HepG2 (cell line): ENCODE measurements around the gene CCBE1. TPM values are rescaled to one million over a fixed set of nuclear protein-coding genes. Genes with fewer than 3 reads are reported as not detected.

ENCODE experiments used
- ATAC-seq: fragments of 200-7000 bp; cut with Tn5 transposase; 3 replicates; pipeline ENCODE4 v1.9.1; 2020; ENCODE audit warnings: mild to moderate bottlenecking, moderate library complexity
- BruUV-seq: library from RNA; stranded (reverse); fragments of 400-500 nt; replicated peaks from 2 replicates; lab custom pipeline; 2021; lab: Mats Ljungman, UMichigan
- CTCF ChIA-PET: fragments of 300-600 bp; formaldehyde crosslinking; extraction: SDS; loops from one replicate; lab custom pipeline; 2021; ENCODE audit warnings: low total read pairs, inconsistent platforms, low intra/inter-chr PET ratio; lab: Yijun Ruan, JAX
- POLR2A ChIA-PET: fragments of 350-600 bp; sonication (Branson Sonifier 250); formaldehyde crosslinking; loops from one replicate; lab custom pipeline; 2020; ENCODE audit warnings: antibody characterized with exemption, inconsistent platforms; lab: Yijun Ruan, JAX
- DNase-seq: peaks from one replicate; pipeline ENCODE4 v3.0.0-alpha.2; 2015; ENCODE audit warnings: low spot score
- FAIRE-seq: peaks from 3 replicates; lab custom pipeline; 2011; peaks lifted over from hg19 to GRCh38; lab: Jason Lieb, UNC
- H2AFZ ChIP-seq: one replicate; pipeline ENCODE4 v1.6.1; 2011; ENCODE audit warnings: low read length, inconsistent platforms
- H3K27ac ChIP-seq: fragments of 300-600 bp; 3 replicates; pipeline ENCODE4 v1.8.0; 2011; ENCODE audit warnings: mixed run types, mild to moderate bottlenecking, mixed read lengths, low read length, inconsistent platforms; ENCODE audit not compliant: insufficient read depth; ENCODE audit errors: extremely low read length
- H3K27me3 ChIP-seq, 2 experiments: fragments of 200-600 bp in 1 of 2; 2 replicates in 1 of 2; 3 replicates in 1 of 2; pipeline versions ENCODE4 v1.6.0 to v1.8.0; 2011; ENCODE audit warnings: low read length in 2 of 2, mild to moderate bottlenecking in 2 of 2, moderate library complexity in 2 of 2, inconsistent platforms in 1 of 2; ENCODE audit not compliant: insufficient read depth in 2 of 2, control insufficient read depth in 1 of 2
- H3K36me3 ChIP-seq, 2 experiments: fragments of 200-600 bp in 1 of 2; replicated peaks in 1 of 2; 2 replicates in 1 of 2; 3 replicates in 1 of 2; pipeline versions ENCODE4 v1.5.1 to v1.8.0; 2011; ENCODE audit warnings: low read length in 2 of 2, inconsistent platforms in 1 of 2; ENCODE audit not compliant: insufficient read depth in 2 of 2, control insufficient read depth in 1 of 2
- H3K4me1 ChIP-seq: 2 replicates; pipeline ENCODE4 v1.5.1; 2012; ENCODE audit warnings: low read length, inconsistent platforms; ENCODE audit not compliant: insufficient read depth
- H3K4me2 ChIP-seq: 2 replicates; pipeline ENCODE4 v1.6.0; 2011; ENCODE audit warnings: low read depth, low read length, inconsistent platforms
- H3K4me3 ChIP-seq, 3 experiments: fragments of 200-600 bp in 1 of 3; sonication (generic), shearing (Covaris generic) in 1 of 3; replicated peaks in 1 of 3; 2 replicates each; pipeline ENCODE4 v1.5.1; 2011 to 2016; ENCODE audit warnings: low read length in 3 of 3, inconsistent platforms in 2 of 3, low read depth in 2 of 3, mild to moderate bottlenecking in 2 of 3, control low read depth in 1 of 3, mixed read lengths in 1 of 3; ENCODE audit not compliant: insufficient read depth in 1 of 3
- H3K79me2 ChIP-seq: one replicate; pipeline ENCODE4 v1.6.1; 2011; ENCODE audit warnings: low read length, inconsistent platforms; ENCODE audit not compliant: insufficient read depth
- H3K9ac ChIP-seq: 2 replicates; pipeline ENCODE4 v1.6.0; 2011; ENCODE audit warnings: mild to moderate bottlenecking, low read depth, low read length, inconsistent platforms; ENCODE audit not compliant: insufficient read depth
- H3K9me3 ChIP-seq: 2 replicates; pipeline ENCODE4 v1.5.1; 2012; ENCODE audit warnings: mild to moderate bottlenecking, low read length
- H4K20me1 ChIP-seq: 2 replicates; pipeline ENCODE4 v1.6.0; 2011; ENCODE audit warnings: inconsistent platforms, mild to moderate bottlenecking, low read length, moderate library complexity; ENCODE audit not compliant: insufficient read depth
- KDM5B ChIP-seq: sonication (generic); formaldehyde crosslinking; IDR thresholded peaks from 2 replicates; pipeline ENCODE4 v1.4.0; 2020; ENCODE audit warnings: missing genetic modification reagents, mild to moderate bottlenecking, borderline replicate concordance
- MBD4 ChIP-seq: IDR thresholded peaks from 2 replicates; pipeline ENCODE4 v1.6.1; 2012; ENCODE audit warnings: low read length, inconsistent platforms, borderline replicate concordance
- MXI1 ChIP-seq: IDR thresholded peaks from 3 replicates; pipeline ENCODE4 v1.6.1; 2012; ENCODE audit warnings: low read depth, low read length, inconsistent platforms, borderline replicate concordance
- SNAPC2 ChIP-seq: sonication (generic); formaldehyde crosslinking; IDR thresholded peaks from 2 replicates; pipeline ENCODE4 v1.8.1; 2022; ENCODE audit warnings: mild to moderate bottlenecking, missing genetic modification reagents
- ZNF20 ChIP-seq: sonication (generic); formaldehyde crosslinking; IDR thresholded peaks from 2 replicates; pipeline ENCODE4 v1.4.0; 2020; ENCODE audit warnings: mild to moderate bottlenecking, moderate library complexity, missing genetic modification reagents
- ZNF281 ChIP-seq: sonication (generic); formaldehyde crosslinking; IDR thresholded peaks from 2 replicates; pipeline ENCODE4 v1.4.0; 2020; ENCODE audit warnings: missing genetic modification reagents, borderline replicate concordance
- ZNF414 ChIP-seq: sonication (generic); formaldehyde crosslinking; IDR thresholded peaks from 2 replicates; pipeline ENCODE4 v1.5.0; 2020; ENCODE audit warnings: missing genetic modification reagents
- ZSCAN9 ChIP-seq: IDR thresholded peaks from 2 replicates; pipeline ENCODE4 v1.6.1; 2016; ENCODE audit warnings: borderline replicate concordance
- WGBS: methylation state at CpG from one replicate; pipeline ENCODE4 v1.1.6; 2017; ENCODE audit warnings: low lambda C conversion rate; 5-methylcytosine and 5-hydroxymethylcytosine counted together
- in situ Hi-C: cut with HindIII; loops from 2 replicates; pipeline ENCODE4 v1.10.0; 2017; ENCODE audit warnings: low pct_unique_long_range_greater_than_20kb; ENCODE audit not compliant: extremely low pct_ligation_motif_present
- intact Hi-C: fragments of 100-400 bp; cut with micrococcal nuclease; formaldehyde crosslinking; loops from one replicate; pipeline ENCODE4 v1.10.0; 2022; ENCODE audit not compliant: unreplicated experiment
- polyA plus RNA-seq, 8 experiments: library from polyadenylated mRNA; depleted of rRNA in 3 of 8; stranded (reverse) in 7 of 8; unstranded in 1 of 8; fragments of >200 nt; fragmentation: Illumina TruSeq in 4 of 8; extraction: Trizol in 4 of 8; gene quantifications; 2 replicates each; pipeline versions ENCODE4 v1.2.1 to v1.2.3, GENCODE V29; 2011 to 2016; ENCODE audit warnings: low read depth in 4 of 8, missing spikeins in 1 of 8, mixed read lengths in 1 of 8; ENCODE audit not compliant: insufficient read depth in 1 of 8
- total RNA-seq, 5 experiments: library from RNA; depleted of rRNA; stranded (reverse); fragments of >200 nt; fragmentation: Illumina TruSeq; extraction: Trizol; gene quantifications; 2 replicates each; pipeline ENCODE4 v1.2.3, GENCODE V29; 2016; ENCODE audit warnings: low read depth in 1 of 5
- TF ChIP-seq, protein P1 (sequence below): sonication (generic); formaldehyde crosslinking; IDR thresholded peaks from 2 replicates; pipeline ENCODE4 v1.5.0; 2020; ENCODE audit warnings: mild to moderate bottlenecking, missing genetic modification reagents, moderate library complexity
- TF ChIP-seq, protein P2 (sequence below): sonication (generic); formaldehyde crosslinking; IDR thresholded peaks from 2 replicates; pipeline ENCODE4 v1.4.0; 2020; ENCODE audit warnings: missing genetic modification reagents, borderline replicate concordance

Gene CCBE1
- total and polyA plus RNA-seq, 2 of the 13 experiments (the other 11 are each of a cell fraction or from before 2014, with no cell fraction given): not detected

DNA sequence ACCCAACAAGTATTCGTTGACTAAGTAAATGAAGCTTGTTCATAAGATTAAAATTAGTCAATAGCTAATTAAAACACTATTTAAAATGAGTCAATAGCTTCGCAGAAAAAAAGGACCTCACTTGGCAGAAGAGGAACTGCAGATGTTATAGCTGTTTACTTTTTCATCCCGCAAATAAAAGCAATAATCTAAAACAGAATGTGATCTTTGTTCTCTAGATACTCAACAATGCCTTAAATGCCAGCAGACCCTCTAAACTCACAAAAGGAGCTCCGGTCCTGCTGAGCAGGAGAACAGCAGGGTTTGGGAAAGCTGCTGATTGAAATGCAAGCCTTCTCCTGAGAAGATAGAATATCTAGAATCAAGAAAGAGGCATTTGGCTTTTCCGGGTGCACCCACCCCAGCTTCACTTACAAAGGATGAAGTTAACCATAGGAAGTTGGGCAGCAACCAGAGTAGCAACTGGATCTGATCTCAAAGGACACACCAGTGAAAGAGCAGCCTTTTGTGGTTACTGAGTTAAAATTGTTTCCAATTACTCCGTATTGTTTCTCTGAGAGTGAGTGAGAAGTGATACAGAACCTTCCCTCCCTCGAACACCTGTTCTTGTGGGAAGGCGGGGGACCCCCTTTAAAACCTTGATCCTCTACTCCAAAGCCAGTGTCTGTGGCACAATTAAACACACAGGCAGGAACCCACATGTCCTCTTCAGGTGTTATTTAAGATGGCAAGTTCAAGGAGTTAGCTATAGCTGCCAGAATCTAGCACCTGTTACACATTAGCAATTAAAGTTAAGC is 6.8 kb downstream of the CCBE1 start:
- 4% methylated on average over 8 of the region's 8 CpGs for WGBS
- no peak for FAIRE-seq
- Histone ChIP-seq H3K4me1 (no peaks in the 10 kb centered on the region), H3K27ac (no peak overlapping the region), H3K79me2 (no peaks in the 10 kb centered on the region), H3K4me3 (no peak overlapping the region), H2AFZ (no peak overlapping the region), H3K36me3 (no peaks in the 10 kb centered on the region), H3K9me3 (no peaks in the 10 kb centered on the region), H3K27me3 (peaks cover 1 to 9% of the 10 kb centered on the region in 2 experiments; a peak in 3 of 5 replicates), H3K9ac (no peak overlapping the region), H3K4me2 (no peak overlapping the region), H4K20me1 (no peaks in the 10 kb centered on the region)
- intact Hi-C loops: no loop called here
- CTCF ChIA-PET: no interaction called here
- ATAC-seq: no peak
- DNase-seq: no peak
- TF ChIP-seq MBD4: no peak
- TF ChIP-seq KDM5B (CRISPR knock-in tag): no peak
- no peak for TF ChIP-seq ZNF281 (CRISPR knock-in tag)
- TF ChIP-seq MXI1: no peak
- TF ChIP-seq SNAPC2: no peak
- no peak for TF ChIP-seq ZNF414 (CRISPR knock-in tag)
- TF ChIP-seq, protein P1, sequence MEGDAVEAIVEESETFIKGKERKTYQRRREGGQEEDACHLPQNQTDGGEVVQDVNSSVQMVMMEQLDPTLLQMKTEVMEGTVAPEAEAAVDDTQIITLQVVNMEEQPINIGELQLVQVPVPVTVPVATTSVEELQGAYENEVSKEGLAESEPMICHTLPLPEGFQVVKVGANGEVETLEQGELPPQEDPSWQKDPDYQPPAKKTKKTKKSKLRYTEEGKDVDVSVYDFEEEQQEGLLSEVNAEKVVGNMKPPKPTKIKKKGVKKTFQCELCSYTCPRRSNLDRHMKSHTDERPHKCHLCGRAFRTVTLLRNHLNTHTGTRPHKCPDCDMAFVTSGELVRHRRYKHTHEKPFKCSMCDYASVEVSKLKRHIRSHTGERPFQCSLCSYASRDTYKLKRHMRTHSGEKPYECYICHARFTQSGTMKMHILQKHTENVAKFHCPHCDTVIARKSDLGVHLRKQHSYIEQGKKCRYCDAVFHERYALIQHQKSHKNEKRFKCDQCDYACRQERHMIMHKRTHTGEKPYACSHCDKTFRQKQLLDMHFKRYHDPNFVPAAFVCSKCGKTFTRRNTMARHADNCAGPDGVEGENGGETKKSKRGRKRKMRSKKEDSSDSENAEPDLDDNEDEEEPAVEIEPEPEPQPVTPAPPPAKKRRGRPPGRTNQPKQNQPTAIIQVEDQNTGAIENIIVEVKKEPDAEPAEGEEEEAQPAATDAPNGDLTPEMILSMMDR (CRISPR knock-in tag): no peak
- TF ChIP-seq, protein P2, sequence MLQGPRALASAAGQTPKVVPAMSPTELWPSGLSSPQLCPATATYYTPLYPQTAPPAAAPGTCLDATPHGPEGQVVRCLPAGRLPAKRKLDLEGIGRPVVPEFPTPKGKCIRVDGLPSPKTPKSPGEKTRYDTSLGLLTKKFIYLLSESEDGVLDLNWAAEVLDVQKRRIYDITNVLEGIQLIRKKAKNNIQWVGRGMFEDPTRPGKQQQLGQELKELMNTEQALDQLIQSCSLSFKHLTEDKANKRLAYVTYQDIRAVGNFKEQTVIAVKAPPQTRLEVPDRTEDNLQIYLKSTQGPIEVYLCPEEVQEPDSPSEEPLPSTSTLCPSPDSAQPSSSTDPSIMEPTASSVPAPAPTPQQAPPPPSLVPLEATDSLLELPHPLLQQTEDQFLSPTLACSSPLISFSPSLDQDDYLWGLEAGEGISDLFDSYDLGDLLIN: no peak
- no peak for TF ChIP-seq ZSCAN9 (CRISPR knock-in tag)
- no peak for TF ChIP-seq ZNF20 (CRISPR knock-in tag)
- POLR2A ChIA-PET: no interaction called here
- BruUV-seq: no TSS peak
- in situ Hi-C loops: no loop called here
